ENCODE data around the gene HES4. TPM values are rescaled to one million over a fixed set of nuclear protein-coding genes. Genes with fewer than 3 reads are reported as not detected.

The HES4 gene
- total RNA-seq, 1 experiment from 2014 or later = 35.5 TPM

DNA sequence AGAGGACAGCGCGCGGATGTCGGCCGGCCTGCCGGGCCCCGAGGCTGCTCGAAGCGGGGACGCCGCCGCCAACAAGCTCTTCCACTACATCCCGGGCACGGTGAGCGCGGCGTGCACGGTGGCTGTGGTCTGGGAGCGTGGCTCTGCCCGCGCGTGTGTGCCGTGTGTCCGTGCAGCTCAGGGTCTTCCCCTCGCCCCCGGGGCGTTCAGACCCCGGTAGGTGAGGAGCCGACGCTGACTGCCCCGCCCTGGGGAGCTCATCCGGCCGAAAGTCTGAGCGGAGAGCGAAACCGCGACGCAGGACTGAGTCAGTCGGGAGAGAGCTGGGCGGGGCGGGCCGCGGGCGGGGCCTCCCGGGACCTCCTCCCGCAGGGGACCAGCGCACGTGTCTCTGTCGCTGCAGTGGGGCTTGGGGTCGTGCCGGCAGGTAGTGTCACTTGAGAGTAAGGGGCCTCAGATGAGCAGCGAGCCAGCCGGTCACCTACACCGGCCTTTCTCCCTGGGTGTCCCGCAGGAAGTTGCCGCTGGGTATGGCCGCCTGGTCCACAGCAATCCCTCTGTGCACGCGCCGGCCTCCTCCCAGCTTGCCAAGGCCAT, 33.1 kb downstream of the HES4 start:
- intact Hi-C loops (cut with micrococcal nuclease; ENCODE audit: unreplicated experiment) = no loop called here
- TSS peak; percentile 88 for BruUV-seq (replicated peaks)
- peak overlapping the region; percentile 69 for H3K4me3 Mint-ChIP-seq (ENCODE audit: low read depth, unreplicated experiment)
- no peaks in the 10 kb centered on the region for H3K9me3 Mint-ChIP-seq (ENCODE audit: low read depth, unreplicated experiment)
- CTCF ChIA-PET = interaction anchor here (0.5 to 1.1 kb wide), 2 partner anchors 9 to 102 kb away, joined by 6 read pairs; no protein-coding TSS in a partner anchor
- H3K27ac Mint-ChIP-seq (ENCODE audit: unreplicated experiment) = no peak overlapping the region
- TF ChIP-seq, protein P1, sequence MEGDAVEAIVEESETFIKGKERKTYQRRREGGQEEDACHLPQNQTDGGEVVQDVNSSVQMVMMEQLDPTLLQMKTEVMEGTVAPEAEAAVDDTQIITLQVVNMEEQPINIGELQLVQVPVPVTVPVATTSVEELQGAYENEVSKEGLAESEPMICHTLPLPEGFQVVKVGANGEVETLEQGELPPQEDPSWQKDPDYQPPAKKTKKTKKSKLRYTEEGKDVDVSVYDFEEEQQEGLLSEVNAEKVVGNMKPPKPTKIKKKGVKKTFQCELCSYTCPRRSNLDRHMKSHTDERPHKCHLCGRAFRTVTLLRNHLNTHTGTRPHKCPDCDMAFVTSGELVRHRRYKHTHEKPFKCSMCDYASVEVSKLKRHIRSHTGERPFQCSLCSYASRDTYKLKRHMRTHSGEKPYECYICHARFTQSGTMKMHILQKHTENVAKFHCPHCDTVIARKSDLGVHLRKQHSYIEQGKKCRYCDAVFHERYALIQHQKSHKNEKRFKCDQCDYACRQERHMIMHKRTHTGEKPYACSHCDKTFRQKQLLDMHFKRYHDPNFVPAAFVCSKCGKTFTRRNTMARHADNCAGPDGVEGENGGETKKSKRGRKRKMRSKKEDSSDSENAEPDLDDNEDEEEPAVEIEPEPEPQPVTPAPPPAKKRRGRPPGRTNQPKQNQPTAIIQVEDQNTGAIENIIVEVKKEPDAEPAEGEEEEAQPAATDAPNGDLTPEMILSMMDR (IDR thresholded peaks at IDR 0.05; ENCODE audit: unreplicated experiment) = no peak
- no peaks in the 10 kb centered on the region for H3K27me3 Mint-ChIP-seq (ENCODE audit: unreplicated experiment)
- peak; percentile 70 for DNase-seq
- peaks cover 14% of the 10 kb centered on the region for H3K36me3 Mint-ChIP-seq (ENCODE audit: insufficient read depth, unreplicated experiment)
- H3K4me1 Mint-ChIP-seq (ENCODE audit: low read depth, unreplicated experiment) = no peaks in the 10 kb centered on the region

DNA sequence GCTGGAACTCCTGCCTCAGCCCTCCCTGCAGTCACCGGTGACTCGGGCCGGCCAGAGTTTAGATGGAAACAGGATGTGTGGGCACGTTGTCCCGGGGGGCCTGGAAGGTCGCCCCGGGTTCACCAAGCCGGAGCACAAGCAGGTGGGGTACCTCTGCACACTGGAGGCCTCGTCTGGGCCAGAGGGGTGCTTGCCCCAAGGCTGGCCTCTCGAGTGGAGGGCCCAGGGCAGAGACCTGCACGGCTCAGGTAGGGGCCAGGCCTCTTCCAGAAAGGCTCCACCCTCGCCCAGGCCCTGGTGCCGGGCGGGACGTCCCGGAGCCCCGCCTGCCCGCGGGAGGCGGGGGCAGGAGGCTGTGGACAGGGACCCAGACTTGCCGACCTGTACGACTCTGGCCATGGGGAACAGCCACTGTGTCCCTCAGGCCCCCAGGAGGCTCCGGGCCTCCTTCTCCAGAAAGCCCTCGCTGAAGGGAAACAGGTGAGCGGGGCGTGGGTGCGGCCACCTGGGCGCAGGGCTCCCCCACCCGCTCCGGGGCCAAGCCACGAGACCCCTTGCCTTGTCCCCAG, 33.7 kb downstream of the HES4 start, which contains the start of gene PLEKHN1:
Gene PLEKHN1 (plus strand): TSS at position 348 of the 569 bp plus-strand sequence. CDS start 50 bp downstream, at position 398.
- H3K4me1 Mint-ChIP-seq (ENCODE audit: low read depth, unreplicated experiment) = no peaks in the 10 kb centered on the region
- TF ChIP-seq, protein P1 (IDR thresholded peaks at IDR 0.05; ENCODE audit: unreplicated experiment) = no peak
- H3K27ac Mint-ChIP-seq (ENCODE audit: unreplicated experiment) = no peak within 1 kb of the TSS
- peak within 1 kb of the TSS; percentile 69 for H3K4me3 Mint-ChIP-seq (ENCODE audit: low read depth, unreplicated experiment)
- no peaks in the 10 kb centered on the region for H3K9me3 Mint-ChIP-seq (ENCODE audit: low read depth, unreplicated experiment)
- BruUV-seq (replicated peaks) = no TSS peak
- intact Hi-C loops (cut with micrococcal nuclease; ENCODE audit: unreplicated experiment) = no loop called here
- H3K27me3 Mint-ChIP-seq (ENCODE audit: unreplicated experiment) = no peaks in the 10 kb centered on the region
- peak; percentile 72 for DNase-seq
- CTCF ChIA-PET = interaction anchor here (0.5 to 1.1 kb wide), 2 partner anchors 10 to 103 kb away, joined by 6 read pairs; no protein-coding TSS in a partner anchor
- peaks cover 14% of the 10 kb centered on the region for H3K36me3 Mint-ChIP-seq (ENCODE audit: insufficient read depth, unreplicated experiment)

DNA sequence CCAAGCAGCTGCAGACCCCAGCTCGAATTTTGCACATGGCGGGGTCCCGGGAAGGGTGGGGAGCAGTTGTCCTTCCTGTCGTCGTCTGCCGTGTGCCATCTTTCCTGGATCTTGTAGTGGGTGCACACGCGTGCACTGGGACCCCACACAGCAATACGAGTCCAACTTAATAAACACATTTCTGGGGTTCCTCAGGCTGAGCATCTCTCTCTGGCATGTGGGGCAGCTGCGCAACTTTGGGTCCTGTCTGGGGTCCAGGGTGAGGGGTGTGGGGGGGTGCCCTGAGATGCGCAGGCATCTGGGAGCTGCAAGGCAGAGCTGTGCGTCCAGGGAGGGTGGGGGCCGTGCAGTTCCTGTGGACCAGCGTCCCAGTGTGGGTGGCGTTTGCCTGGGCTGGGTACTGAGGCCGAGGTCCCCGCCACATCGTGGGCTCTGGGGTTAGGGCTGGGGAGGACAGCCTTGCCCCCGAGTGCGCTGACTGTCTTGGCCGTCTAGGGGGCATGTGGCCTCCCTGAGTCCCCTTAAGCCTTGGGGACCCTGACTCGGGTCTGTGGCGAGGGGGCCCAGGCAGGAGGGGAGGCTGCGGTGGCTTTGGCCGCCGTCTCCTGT, 34.3 kb downstream of the HES4 start:
- CTCF ChIA-PET = no interaction called here
- no peak overlapping the region for H3K27ac Mint-ChIP-seq (ENCODE audit: unreplicated experiment)
- no peaks in the 10 kb centered on the region for H3K4me1 Mint-ChIP-seq (ENCODE audit: low read depth, unreplicated experiment)
- no peak for DNase-seq
- no peaks in the 10 kb centered on the region for H3K27me3 Mint-ChIP-seq (ENCODE audit: unreplicated experiment)
- peaks cover 14% of the 10 kb centered on the region for H3K36me3 Mint-ChIP-seq (ENCODE audit: insufficient read depth, unreplicated experiment)
- TF ChIP-seq, protein P1 (IDR thresholded peaks at IDR 0.05; ENCODE audit: unreplicated experiment) = no peak
- BruUV-seq (replicated peaks) = no TSS peak
- peak overlapping the region; percentile 69 for H3K4me3 Mint-ChIP-seq (ENCODE audit: low read depth, unreplicated experiment)
- intact Hi-C loops (cut with micrococcal nuclease; ENCODE audit: unreplicated experiment) = no loop called here
- no peaks in the 10 kb centered on the region for H3K9me3 Mint-ChIP-seq (ENCODE audit: low read depth, unreplicated experiment)

DNA sequence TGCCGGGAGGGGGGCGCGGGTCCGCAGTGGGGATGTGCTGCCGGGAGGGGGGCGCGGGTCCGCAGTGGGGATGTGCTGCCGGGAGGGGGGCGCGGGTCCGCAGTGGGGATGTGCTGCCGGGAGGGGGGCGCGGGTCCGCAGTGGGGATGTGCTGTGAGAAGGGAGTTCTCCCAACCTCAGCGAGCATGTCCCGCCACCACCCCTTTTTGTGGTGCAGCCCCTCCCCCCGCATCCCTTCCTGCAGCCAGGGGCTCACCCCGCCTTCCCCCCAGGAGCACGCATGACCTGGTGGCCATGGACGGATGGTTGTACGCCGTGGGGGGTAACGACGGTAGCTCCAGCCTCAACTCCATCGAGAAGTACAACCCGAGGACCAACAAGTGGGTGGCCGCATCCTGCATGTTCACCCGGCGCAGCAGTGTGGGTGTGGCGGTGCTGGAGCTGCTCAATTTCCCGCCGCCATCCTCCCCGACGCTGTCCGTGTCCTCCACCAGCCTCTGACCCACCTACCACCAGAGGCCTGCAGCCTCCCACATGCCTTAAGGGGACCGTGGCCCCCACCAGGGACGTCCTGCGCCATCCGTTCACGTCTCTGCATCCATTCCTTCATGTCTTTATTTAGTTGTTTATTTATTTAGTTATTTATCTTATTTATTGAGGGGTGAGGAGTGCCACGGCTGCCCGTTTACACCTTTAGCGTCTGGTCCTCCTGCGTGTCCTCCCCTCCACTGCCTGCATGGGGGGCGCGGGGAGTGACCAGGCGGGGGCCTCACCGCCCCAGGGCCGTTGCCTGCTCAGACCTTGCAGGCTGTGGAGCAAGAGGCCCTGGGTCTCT, 35.0 kb downstream of the HES4 start:
- CTCF ChIA-PET = no interaction called here
- Mint-ChIP-seq H3K4me1 (ENCODE audit: low read depth, unreplicated experiment) (no peaks in the 10 kb centered on the region), H3K9me3 (ENCODE audit: low read depth, unreplicated experiment) (no peaks in the 10 kb centered on the region), H3K27ac (ENCODE audit: unreplicated experiment) (no peak overlapping the region), H3K4me3 (ENCODE audit: low read depth, unreplicated experiment) (no peak overlapping the region), H3K27me3 (ENCODE audit: unreplicated experiment) (no peaks in the 10 kb centered on the region), H3K36me3 (ENCODE audit: insufficient read depth, unreplicated experiment) (peaks cover 19% of the 10 kb centered on the region)
- no peak for DNase-seq
- TF ChIP-seq, protein P1 (IDR thresholded peaks at IDR 0.05; ENCODE audit: unreplicated experiment) = no peak
- intact Hi-C loops (cut with micrococcal nuclease; ENCODE audit: unreplicated experiment) = no loop called here
- no TSS peak for BruUV-seq (replicated peaks)
